A549 (cell line): Measurements from ENCODE around the gene GOLM1. TPM values are rescaled to one million over a fixed set of nuclear protein-coding genes. Genes with fewer than 3 reads are reported as not detected.

Experiments used
- ATAC-seq, 2 experiments: fragments of 200-7000 bp in 1 of 2; fragments of >200 bp in 1 of 2; cut with Nextera tagmentation in 1 of 2; cut with Tn5 transposase in 1 of 2; 3 replicates each; pipeline versions ENCODE4 v1.8.0 to v1.9.1; 2018 to 2020; ENCODE audit warnings: mild to moderate bottlenecking in 1 of 2, moderate library complexity in 1 of 2
- CTCF ChIA-PET: fragments of 300-600 bp; sonication (Branson Sonifier 250); formaldehyde crosslinking; extraction: SDS; loops from one replicate; lab custom pipeline; 2021; ENCODE audit warnings: antibody characterized with exemption, inconsistent platforms; lab: Yijun Ruan, JAX
- POLR2A ChIA-PET: fragments of 350-600 bp; formaldehyde crosslinking; extraction: SDS; loops from one replicate; lab custom pipeline; 2021; ENCODE audit warnings: antibody characterized with exemption, inconsistent platforms; lab: Yijun Ruan, JAX
- DNase-seq, 2 experiments: peaks; one replicate each; pipeline versions ENCODE4 v3.0.0 to v3.0.0-alpha.2; 2011 to 2016; ENCODE audit warnings: low read depth in 1 of 2, low spot score in 1 of 2
- FAIRE-seq: peaks from 2 replicates; lab custom pipeline; 2011; peaks lifted over from hg19 to GRCh38; lab: Jason Lieb, UNC
- H3K27ac ChIP-seq, 2 experiments: fragments of >200 bp; sonication (Bioruptor Twin); formaldehyde crosslinking; 3 replicates each; pipeline ENCODE4 v1.5.1; 2016 to 2017
- H3K4me1 ChIP-seq: fragments of >200 bp; sonication (Bioruptor Twin); formaldehyde crosslinking; 3 replicates; pipeline ENCODE4 v1.6.1; 2016
- H3K4me2 ChIP-seq: fragments of >200 bp; sonication (Bioruptor Twin); formaldehyde crosslinking; 3 replicates; pipeline ENCODE4 v1.6.1; 2016
- H3K4me3 ChIP-seq: fragments of >200 bp; sonication (Bioruptor Twin); formaldehyde crosslinking; 3 replicates; pipeline ENCODE4 v1.5.1; 2016
- H3K9me3 ChIP-seq: fragments of >200 bp; sonication (Bioruptor Twin); formaldehyde crosslinking; 3 replicates; pipeline ENCODE4 v1.6.1; 2016
- CBX2 ChIP-seq: fragments of 200-600 bp; sonication (generic); IDR thresholded peaks from 2 replicates; pipeline ENCODE4 v1.6.1; 2016; ENCODE audit warnings: low read depth, mild to moderate bottlenecking, borderline replicate concordance
- CBX8 ChIP-seq: fragments of 200-600 bp; sonication (generic); IDR thresholded peaks from 2 replicates; pipeline ENCODE4 v1.6.1; 2016
- FOSB ChIP-seq: fragments of 250-450 bp; sonication (Bioruptor Pico); IDR thresholded peaks from 2 replicates; pipeline ENCODE4 v1.5.0; 2020; ENCODE audit warnings: mild to moderate bottlenecking, moderate library complexity
- GATA3 ChIP-seq: IDR thresholded peaks from 2 replicates; pipeline ENCODE4 v1.6.1; 2012; ENCODE audit warnings: borderline replicate concordance
- JUN ChIP-seq, 2 experiments: fragments of >200 bp; sonication (Bioruptor Twin); formaldehyde crosslinking; IDR thresholded peaks; 2 replicates in 1 of 2; 3 replicates in 1 of 2; pipeline ENCODE4 v1.6.1; 2016 to 2017
- PHF8 ChIP-seq: fragments of 200-600 bp; sonication (generic); IDR thresholded peaks from 2 replicates; pipeline ENCODE4 v1.6.1; 2016; ENCODE audit warnings: low read depth, mild to moderate bottlenecking, antibody characterized with exemption, moderate library complexity, borderline replicate concordance
- SREBF2 ChIP-seq: fragments of 450-650 bp; IDR thresholded peaks from 2 replicates; pipeline ENCODE4 v1.6.1; 2014; ENCODE audit warnings: mild to moderate bottlenecking, moderate library complexity
- ZFP36 ChIP-seq: fragments of 450-650 bp; IDR thresholded peaks from 2 replicates; pipeline ENCODE4 v1.6.1; 2014; ENCODE audit warnings: borderline replicate concordance; ENCODE audit not compliant: partially characterized antibody
- ZSCAN20 ChIP-seq: fragments of 250-450 bp; sonication (Bioruptor Pico); IDR thresholded peaks from 2 replicates; pipeline ENCODE4 v1.8.0; 2022; ENCODE audit warnings: mild to moderate bottlenecking, moderate library complexity
- WGBS: methylation state at CpG from one replicate; pipeline ENCODE4 v1.1.6; 2017; ENCODE audit errors: missing lambda C conversion rate; 5-methylcytosine and 5-hydroxymethylcytosine counted together
- polyA plus RNA-seq, 4 experiments: library from polyadenylated mRNA; depleted of rRNA in 3 of 4; stranded (reverse); fragments of >200 nt; fragmentation: RNase III in 1 of 4; extraction: RNeasy Plus Mini Kit Qiagen cat#74134 plus additional on column Dnase treatment in 1 of 4; gene quantifications; 2 replicates in 3 of 4; 3 replicates in 1 of 4; pipeline ENCODE4 v1.2.3, GENCODE V29; 2011 to 2017
- small RNA-seq, 6 experiments: library from RNA; depleted of rRNA; stranded (forward); fragments of <200 nt; gene quantifications; one replicate each; pipeline ENCODE3, GENCODE V24; 2012
- TF ChIP-seq, protein P1 (sequence below): fragments of 250-450 bp; sonication (Bioruptor Pico); IDR thresholded peaks from 2 replicates; pipeline ENCODE4 v1.5.0; 2020; ENCODE audit warnings: low read depth, mild to moderate bottlenecking, moderate library complexity
- TF ChIP-seq, protein P2 (sequence below): fragments of >200 bp; sonication (Bioruptor Twin); formaldehyde crosslinking; IDR thresholded peaks from 3 replicates; pipeline ENCODE4 v1.5.1; 2016
- TF ChIP-seq, protein P3 (sequence below): fragments of 250-450 bp; sonication (Bioruptor Pico); IDR thresholded peaks from 2 replicates; pipeline ENCODE4 v1.5.0; 2021; ENCODE audit warnings: mild to moderate bottlenecking, moderate library complexity, borderline replicate concordance

Gene GOLM1
- polyA plus RNA-seq, 2 of the 4 experiments (the other 2 are of a cell fraction) = 136 to 145 TPM

- WGBS = 86% methylated on average over 3 of the region's 3 CpGs
- TF ChIP-seq ZFP36 (no peak), SREBF2 (no peak), PHF8 (no peak), GATA3 (no peak), ZSCAN20 (CRISPR knock-in tag) (no peak), CBX8 (no peak), FOSB (CRISPR knock-in tag) (no peak)
- TF ChIP-seq, protein P1, sequence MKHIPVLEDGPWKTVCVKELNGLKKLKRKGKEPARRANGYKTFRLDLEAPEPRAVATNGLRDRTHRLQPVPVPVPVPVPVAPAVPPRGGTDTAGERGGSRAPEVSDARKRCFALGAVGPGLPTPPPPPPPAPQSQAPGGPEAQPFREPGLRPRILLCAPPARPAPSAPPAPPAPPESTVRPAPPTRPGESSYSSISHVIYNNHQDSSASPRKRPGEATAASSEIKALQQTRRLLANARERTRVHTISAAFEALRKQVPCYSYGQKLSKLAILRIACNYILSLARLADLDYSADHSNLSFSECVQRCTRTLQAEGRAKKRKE = no peak
- Histone ChIP-seq H3K9me3 (no peaks in the 10 kb centered on the region), H3K4me2 (no peak overlapping the region), H3K4me1 (no peaks in the 10 kb centered on the region), H3K4me3 (no peak overlapping the region), H3K27ac (no peak overlapping the region)
- ChIA-PET POLR2A (no interaction called here), CTCF (no interaction called here)
- DNase-seq (no peak), ATAC-seq (no peak), FAIRE-seq (no peak)
These were observed 118.0 kb downstream of the GOLM1 start for GRCh38 chr9:85981369-85981768.

DNA sequence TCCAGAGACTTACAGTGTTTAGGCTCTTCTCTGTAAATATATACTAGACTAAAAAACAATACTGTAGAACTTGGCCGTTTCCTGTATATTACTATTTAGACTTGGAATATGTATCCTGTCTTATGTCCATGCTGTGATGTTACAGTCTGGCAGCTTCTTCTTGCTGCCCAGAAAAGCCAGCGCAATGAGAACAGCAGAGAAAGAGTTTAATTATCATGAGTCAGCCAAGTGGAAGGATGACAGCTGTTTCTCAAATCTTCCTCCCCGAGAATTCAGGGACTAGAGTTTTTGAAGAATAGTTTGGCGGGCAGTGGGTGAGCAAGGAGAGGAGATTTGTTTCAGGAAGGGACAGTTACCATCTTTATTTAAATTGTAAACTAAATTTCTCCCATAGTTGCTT is 120.9 kb downstream of the GOLM1 start:
- ATAC-seq (no peak), DNase-seq (no peak), FAIRE-seq (no peak)
- no peak overlapping the region for H3K4me3 ChIP-seq
- POLR2A ChIA-PET = no interaction called here
- H3K4me2 ChIP-seq = no peak overlapping the region
- TF ChIP-seq, protein P2, sequence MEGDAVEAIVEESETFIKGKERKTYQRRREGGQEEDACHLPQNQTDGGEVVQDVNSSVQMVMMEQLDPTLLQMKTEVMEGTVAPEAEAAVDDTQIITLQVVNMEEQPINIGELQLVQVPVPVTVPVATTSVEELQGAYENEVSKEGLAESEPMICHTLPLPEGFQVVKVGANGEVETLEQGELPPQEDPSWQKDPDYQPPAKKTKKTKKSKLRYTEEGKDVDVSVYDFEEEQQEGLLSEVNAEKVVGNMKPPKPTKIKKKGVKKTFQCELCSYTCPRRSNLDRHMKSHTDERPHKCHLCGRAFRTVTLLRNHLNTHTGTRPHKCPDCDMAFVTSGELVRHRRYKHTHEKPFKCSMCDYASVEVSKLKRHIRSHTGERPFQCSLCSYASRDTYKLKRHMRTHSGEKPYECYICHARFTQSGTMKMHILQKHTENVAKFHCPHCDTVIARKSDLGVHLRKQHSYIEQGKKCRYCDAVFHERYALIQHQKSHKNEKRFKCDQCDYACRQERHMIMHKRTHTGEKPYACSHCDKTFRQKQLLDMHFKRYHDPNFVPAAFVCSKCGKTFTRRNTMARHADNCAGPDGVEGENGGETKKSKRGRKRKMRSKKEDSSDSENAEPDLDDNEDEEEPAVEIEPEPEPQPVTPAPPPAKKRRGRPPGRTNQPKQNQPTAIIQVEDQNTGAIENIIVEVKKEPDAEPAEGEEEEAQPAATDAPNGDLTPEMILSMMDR = no peak
- TF ChIP-seq, protein P3, sequence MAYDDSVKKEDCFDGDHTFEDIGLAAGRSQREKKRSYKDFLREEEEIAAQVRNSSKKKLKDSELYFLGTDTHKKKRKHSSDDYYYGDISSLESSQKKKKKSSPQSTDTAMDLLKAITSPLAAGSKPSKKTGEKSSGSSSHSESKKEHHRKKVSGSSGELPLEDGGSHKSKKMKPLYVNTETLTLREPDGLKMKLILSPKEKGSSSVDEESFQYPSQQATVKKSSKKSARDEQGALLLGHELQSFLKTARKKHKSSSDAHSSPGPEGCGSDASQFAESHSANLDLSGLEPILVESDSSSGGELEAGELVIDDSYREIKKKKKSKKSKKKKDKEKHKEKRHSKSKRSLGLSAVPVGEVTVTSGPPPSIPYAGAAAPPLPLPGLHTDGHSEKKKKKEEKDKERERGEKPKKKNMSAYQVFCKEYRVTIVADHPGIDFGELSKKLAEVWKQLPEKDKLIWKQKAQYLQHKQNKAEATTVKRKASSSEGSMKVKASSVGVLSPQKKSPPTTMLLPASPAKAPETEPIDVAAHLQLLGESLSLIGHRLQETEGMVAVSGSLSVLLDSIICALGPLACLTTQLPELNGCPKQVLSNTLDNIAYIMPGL = no peak
- TF ChIP-seq CBX2 = no peak
- TF ChIP-seq JUN (IDR thresholded peaks at IDR 0.05) = no peak
- no peak overlapping the region for H3K27ac ChIP-seq
- CTCF ChIA-PET = interaction anchor here (1.3 kb wide), 1 partner anchor 20 kb away, joined by 3 read pairs; no protein-coding TSS in a partner anchor
- WGBS = 86% methylated on average over 4 of the region's 4 CpGs
- H3K4me1 ChIP-seq = no peaks in the 10 kb centered on the region
- H3K9me3 ChIP-seq = no peaks in the 10 kb centered on the region

Small RNA genes within 50 kb of the gene (small RNA-seq; reads per million reads assigned to genes)
- gene AL161447.1 = 0 reads per million in 6 experiments

Other genes with a start within 250 kb of the GOLM1 start
- 37.0 and 42.4 TPM in 2 replicates for gene NAA35, start 158.4 kb downstream of the GOLM1 start, polyA plus RNA-seq (2011; rRNA removed)
- gene NAA35, start 158.4 kb downstream of the GOLM1 start, polyA plus RNA-seq (2017; fragmentation: RNase III; extraction: RNeasy Plus Mini Kit Qiagen cat#74134 plus additional on column Dnase treatment) = 24.9 to 25.6 TPM (median 24.9 TPM) in 3 replicates
- gene C9orf153, start 160.1 kb upstream of the GOLM1 start, polyA plus RNA-seq (2011; rRNA removed) = 0.08 and 0.17 TPM in 2 replicates
- gene C9orf153, start 160.1 kb upstream of the GOLM1 start, polyA plus RNA-seq (2017; fragmentation: RNase III; extraction: RNeasy Plus Mini Kit Qiagen cat#74134 plus additional on column Dnase treatment) = 0.06 to 0.17 TPM (median 0.16 TPM) in 3 replicates
- 48.6 and 58.2 TPM in 2 replicates for gene ISCA1, start 183.0 kb upstream of the GOLM1 start, polyA plus RNA-seq (2011; rRNA removed)
- 39.8 to 45.1 TPM (median 42.4 TPM) in 3 replicates for gene ISCA1, start 183.0 kb upstream of the GOLM1 start, polyA plus RNA-seq (2017; fragmentation: RNase III; extraction: RNeasy Plus Mini Kit Qiagen cat#74134 plus additional on column Dnase treatment)